ENCODE measurements around the gene ZNF747. TPM values are rescaled to one million over a fixed set of nuclear protein-coding genes. Genes with fewer than 3 reads are reported as not detected.

ZNF747 gene
- total and polyA plus RNA-seq, 7 experiments from 2014 or later, result 8.9 to 17.4 (median 11.7) TPM

- peaks cover 8 to 13% of the 10 kb centered on the region in 2 donors for H3K4me1 ChIP-seq (ENCODE audit: control insufficient read depth in 2 of 2, insufficient read depth in 2 of 2, low read length in 2 of 2)
- POLR2A ChIA-PET, result interaction anchor here (0.5 to 4.5 kb wide), 5 partner anchors 10 to 130 kb away, joined by 3 to 159 read pairs (median 23); partner anchors contain the start of gene ZNF764
Observed at GRCh38 chr16:30533146-30533522, 1.5 kb downstream of the ZNF747 start.

GRCh38 chr16:30532285-30533145 lies 2.1 kb downstream of the ZNF747 start:
- ATAC-seq (no peak), DNase-seq (no peak)
- Mint-ChIP-seq H3K27me3 (no peaks in the 10 kb centered on the region), H3K9me3 (peaks cover 0 to 1% (median 0%) of the 10 kb centered on the region in 11 donors), H3K36me3 (peaks cover 0 to 9% (median 0%) of the 10 kb centered on the region in 5 donors), H3K27ac (peak overlapping the region in 4 of 9 donors; percentile 48 to 99 (median 88)), H3K4me3 (peak overlapping the region in 5 of 10 donors; percentile 45 to 91 (median 59)), H3K4me1 (peaks cover 22 to 62% (median 48%) of the 10 kb centered on the region in 7 donors)
- H3K4me1 ChIP-seq (ENCODE audit: control insufficient read depth in 2 of 2, insufficient read depth in 2 of 2, low read length in 2 of 2), result peaks cover 8 to 18% of the 10 kb centered on the region in 2 donors
- H3K27me3 ChIP-seq (ENCODE audit: control insufficient read depth in 2 of 2, insufficient read depth in 2 of 2, low read length in 2 of 2), result no peaks in the 10 kb centered on the region
- ChIA-PET POLR2A (interaction anchor here (0.5 kb wide), 1 partner anchor 39 kb away, joined by 3 read pairs; no protein-coding TSS in a partner anchor), CTCF (no interaction called here)
- H3K4me3 ChIP-seq (ENCODE audit: low read length), result no peak overlapping the region
- H3K27ac ChIP-seq (ENCODE audit: low read depth, low read length), result peak overlapping the region; percentile 98
- peaks cover 0 to 20% (median 0%) of the 10 kb centered on the region in 3 experiments for H3K36me3 ChIP-seq (ENCODE audit: control insufficient read depth in 2 of 3, insufficient read depth in 3 of 3, low read length in 3 of 3)
- no peaks in the 10 kb centered on the region for H3K9me3 ChIP-seq (ENCODE audit: control insufficient read depth in 2 of 3, low read length in 3 of 3)
- intact Hi-C loops (cut with micrococcal nuclease), result no loop called here

More at GRCh38 chr16:30533146-30533522, 1.5 kb downstream of the ZNF747 start:
- Mint-ChIP-seq H3K36me3 (peaks cover 0 to 9% (median 0%) of the 10 kb centered on the region in 5 donors), H3K4me1 (peaks cover 18 to 62% (median 45%) of the 10 kb centered on the region in 7 donors), H3K4me3 (peak overlapping the region; percentile 45 to 97 (median 68)), H3K27ac (peak overlapping the region; percentile 37 to 99 (median 87)), H3K9me3 (peaks cover 0 to 1% (median 0%) of the 10 kb centered on the region in 11 donors), H3K27me3 (no peaks in the 10 kb centered on the region)
- DNase-seq (no peak), ATAC-seq (no peak)
- Histone ChIP-seq H3K36me3 (ENCODE audit: control insufficient read depth in 2 of 3, insufficient read depth in 3 of 3, low read length in 3 of 3) (peaks cover 0 to 20% (median 0%) of the 10 kb centered on the region in 3 experiments), H3K27me3 (ENCODE audit: control insufficient read depth in 2 of 2, insufficient read depth in 2 of 2, low read length in 2 of 2) (no peaks in the 10 kb centered on the region), H3K9me3 (ENCODE audit: control insufficient read depth in 2 of 3, low read length in 3 of 3) (no peaks in the 10 kb centered on the region), H3K27ac (ENCODE audit: low read depth, low read length) (peak overlapping the region; percentile 98), H3K4me3 (ENCODE audit: low read length) (no peak overlapping the region)
- intact Hi-C loops (cut with micrococcal nuclease), result no loop called here
- CTCF ChIA-PET, result interaction anchor here (1.0 kb wide), 1 partner anchor 60 kb away, joined by 3 read pairs; no protein-coding TSS in a partner anchor

- Histone ChIP-seq H3K27ac (ENCODE audit: low read depth, low read length) (peak overlapping the region; percentile 27), H3K36me3 (ENCODE audit: control insufficient read depth in 2 of 3, insufficient read depth in 3 of 3, low read length in 3 of 3) (peaks cover 0 to 25% (median 0%) of the 10 kb centered on the region in 3 experiments), H3K4me3 (ENCODE audit: low read length) (no peak overlapping the region), H3K4me1 (ENCODE audit: control insufficient read depth in 2 of 2, insufficient read depth in 2 of 2, low read length in 2 of 2) (peaks cover 0 to 10% of the 10 kb centered on the region in 2 donors), H3K9me3 (ENCODE audit: control insufficient read depth in 2 of 3, low read length in 3 of 3) (no peaks in the 10 kb centered on the region), H3K27me3 (ENCODE audit: control insufficient read depth in 2 of 2, insufficient read depth in 2 of 2, low read length in 2 of 2) (no peaks in the 10 kb centered on the region)
- peak overlapping the region in 8 of 9 donors; percentile 23 to 88 (median 72) for H3K27ac Mint-ChIP-seq
- H3K4me3 Mint-ChIP-seq, result peak overlapping the region in 1 of 10 donors; percentile 20
- DNase-seq (peak in 4 of 9 donors; percentile 22 to 37 (median 32)), ATAC-seq (no peak)
- ChIA-PET POLR2A (interaction anchor here (0.9 to 4.5 kb wide), 7 partner anchors 19 to 128 kb away, joined by 3 to 29 read pairs (median 3); partner anchors contain the start of genes DCTPP1, ZNF688, ZNF689 and ZNF764), CTCF (interaction anchor here (1.0 kb wide), 1 partner anchor 27 kb away, joined by 4 read pairs; the partner anchor contains the start of gene ZNF764)
- H3K4me1 Mint-ChIP-seq, result peaks cover 10 to 48% (median 41%) of the 10 kb centered on the region in 7 donors
- peaks cover 0 to 2% (median 0%) of the 10 kb centered on the region in 11 donors for H3K9me3 Mint-ChIP-seq
- H3K27me3 Mint-ChIP-seq, result no peaks in the 10 kb centered on the region
- intact Hi-C loops (cut with micrococcal nuclease), result no loop called here
- H3K36me3 Mint-ChIP-seq, result peaks cover 0 to 1% (median 0%) of the 10 kb centered on the region in 5 donors
Observed at GRCh38 chr16:30530163-30531037, 4.3 kb downstream of the ZNF747 start.

GRCh38 chr16:30528799-30529457 lies 5.7 kb downstream of the ZNF747 start:
- Mint-ChIP-seq H3K27ac (peak overlapping the region; percentile 15 to 91 (median 77)), H3K9me3 (peaks cover 0 to 2% (median 0%) of the 10 kb centered on the region in 11 donors), H3K4me3 (peak overlapping the region in 8 of 10 donors; percentile 27 to 90 (median 51)), H3K36me3 (peaks cover 0 to 1% (median 0%) of the 10 kb centered on the region in 5 donors), H3K4me1 (peaks cover 10 to 44% (median 34%) of the 10 kb centered on the region in 7 donors), H3K27me3 (no peaks in the 10 kb centered on the region)
- ChIA-PET POLR2A (interaction anchor here (0.8 to 4.5 kb wide), 8 partner anchors 18 to 160 kb away, joined by 3 to 29 read pairs (median 3); partner anchors contain the start of gene ZNF764), CTCF (no interaction called here)
- intact Hi-C loops (cut with micrococcal nuclease), result no loop called here
- Histone ChIP-seq H3K27ac (ENCODE audit: low read depth, low read length) (no peak overlapping the region), H3K27me3 (ENCODE audit: control insufficient read depth in 2 of 2, insufficient read depth in 2 of 2, low read length in 2 of 2) (no peaks in the 10 kb centered on the region), H3K9me3 (ENCODE audit: control insufficient read depth in 2 of 3, low read length in 3 of 3) (no peaks in the 10 kb centered on the region), H3K4me1 (ENCODE audit: control insufficient read depth in 2 of 2, insufficient read depth in 2 of 2, low read length in 2 of 2) (peaks cover 0 to 10% of the 10 kb centered on the region in 2 donors), H3K36me3 (ENCODE audit: control insufficient read depth in 2 of 3, insufficient read depth in 3 of 3, low read length in 3 of 3) (peaks cover 0 to 25% (median 0%) of the 10 kb centered on the region in 3 experiments), H3K4me3 (ENCODE audit: low read length) (no peak overlapping the region)
- no peak for ATAC-seq
- DNase-seq, result no peak

GRCh38 chr16:30527635-30528178 lies 7.0 kb downstream of the ZNF747 start:
- no peaks in the 10 kb centered on the region for H3K27me3 ChIP-seq (ENCODE audit: control insufficient read depth in 2 of 2, insufficient read depth in 2 of 2, low read length in 2 of 2)
- Mint-ChIP-seq H3K36me3 (no peaks in the 10 kb centered on the region), H3K4me1 (peaks cover 10 to 39% (median 30%) of the 10 kb centered on the region in 7 donors), H3K9me3 (peaks cover 0 to 2% (median 0%) of the 10 kb centered on the region in 11 donors), H3K27ac (peak overlapping the region; percentile 82 to 94 (median 88)), H3K4me3 (peak overlapping the region; percentile 78 to 92 (median 88)), H3K27me3 (no peaks in the 10 kb centered on the region)
- H3K36me3 ChIP-seq (ENCODE audit: control insufficient read depth in 2 of 3, insufficient read depth in 3 of 3, low read length in 3 of 3), result peaks cover 0 to 20% (median 0%) of the 10 kb centered on the region in 3 experiments
- POLR2A ChIA-PET, result interaction anchor here (0.5 to 4.5 kb wide), 10 partner anchors 8 to 159 kb away, joined by 3 to 29 read pairs (median 4); partner anchors contain the start of genes DCTPP1, ZNF688 and ZNF764
- intact Hi-C loops (cut with micrococcal nuclease), result loop anchor here (1.0 to 2.0 kb wide), 13 partner anchors 8 to 171 kb away; partner anchors contain the start of genes DCTPP1 (in 2 of the 2), ITGAL (in 2 of the 2), ZNF764 (in 2 of the 2) and ZNF785 (in 2 of the 2)
- CTCF ChIA-PET, result interaction anchor here (0.6 to 1.6 kb wide), 3 partner anchors 31 to 82 kb away, joined by 3 to 4 read pairs (median 3); no protein-coding TSS in a partner anchor
- peak overlapping the region; percentile 75 for H3K4me3 ChIP-seq (ENCODE audit: low read length)
- DNase-seq, result peak in 1 of 9 donors; percentile 39
- H3K9me3 ChIP-seq (ENCODE audit: control insufficient read depth in 2 of 3, low read length in 3 of 3), result no peaks in the 10 kb centered on the region
- H3K4me1 ChIP-seq (ENCODE audit: control insufficient read depth in 2 of 2, insufficient read depth in 2 of 2, low read length in 2 of 2), result peaks cover 0 to 10% of the 10 kb centered on the region in 2 donors
- peak overlapping the region; percentile 76 for H3K27ac ChIP-seq (ENCODE audit: low read depth, low read length)
- ATAC-seq, result peak; percentile 21

All from naive thymus-derived CD4-positive, alpha-beta T cell (primary cell).